Fibroblast of peridontal ligament (primary cell): Measurements from ENCODE around the gene MYO19.
"Not testable (repeated sequence)": the region's sequence is repeated elsewhere in the genome, so short reads cannot be mapped to it uniquely, and the experiment has no call there.

Source experiments
- DNase-seq: peaks from one replicate; pipeline ENCODE4 v3.0.0-alpha.2; 2010; ENCODE audit errors: extremely low read depth

MYO19 gene

GRCh38 chr17:36498560-36499300 lies 35.9 kb downstream of the MYO19 start:
- no peak for DNase-seq

GRCh38 chr17:36498155-36498554 lies 36.5 kb downstream of the MYO19 start:
- DNase-seq, result no peak

GRCh38 chr17:36496018-36496789 lies 38.5 kb downstream of the MYO19 start:
- no peak for DNase-seq

- no peak for DNase-seq
Measured at GRCh38 chr17:36495076-36495578, 39.5 kb downstream of the MYO19 start.

- no peak for DNase-seq
Measured at GRCh38 chr17:36494674-36495073, 40.0 kb downstream of the MYO19 start.

- no peak for DNase-seq
Measured at GRCh38 chr17:36493956-36494355, 40.7 kb downstream of the MYO19 start.

- peak; percentile 92 for DNase-seq
Measured at GRCh38 chr17:36486204-36487194, 48.2 kb downstream of the MYO19 start, which contains the start of gene ZNHIT3. Gene ZNHIT3, plus strand, starts transcription at chr17:36486681. Its CDS starts 19 bp downstream, at chr17:36486700.

GRCh38 chr17:36485805-36486203 lies 48.9 kb downstream of the MYO19 start:
- no peak for DNase-seq

GRCh38 chr17:36485027-36485426 lies 49.6 kb downstream of the MYO19 start:
- DNase-seq, result no peak

GRCh38 chr17:36484021-36484420 lies 50.6 kb downstream of the MYO19 start:
- not testable (repeated sequence) for DNase-seq

GRCh38 chr17:36482611-36483504 lies 51.8 kb downstream of the MYO19 start:
- DNase-seq, result peak; percentile 66

- no peak for DNase-seq
Measured at GRCh38 chr17:36481829-36482228, 52.8 kb downstream of the MYO19 start.

- DNase-seq, result no peak
Measured at GRCh38 chr17:36475346-36475970, 59.2 kb downstream of the MYO19 start.

GRCh38 chr17:36474571-36474970 lies 60.1 kb downstream of the MYO19 start:
- DNase-seq, result no peak

- no peak for DNase-seq
Measured at GRCh38 chr17:36470499-36470898, 64.2 kb downstream of the MYO19 start.

- no peak for DNase-seq
Measured at GRCh38 chr17:36469733-36470132, 64.9 kb downstream of the MYO19 start.

- no peak for DNase-seq
Measured at GRCh38 chr17:36468903-36469635, 65.6 kb downstream of the MYO19 start.

- no peak for DNase-seq
Measured at GRCh38 chr17:36464765-36465088, 69.9 kb downstream of the MYO19 start.

- peak; percentile 42 for DNase-seq
Measured at GRCh38 chr17:36463916-36464764, 70.5 kb downstream of the MYO19 start.
